GM18868 (cell line): ENCODE measurements around the gene SH3GL1.
A peak's percentile ranks its signal among the peaks of the same experiment; 100 is the strongest.
"Not testable (repeated sequence)": the region's sequence is repeated elsewhere in the genome, so short reads cannot be mapped to it uniquely, and the experiment has no call there.

Experiments used
- ATAC-seq: cut with Tn5 transposase; IDR thresholded peaks from one replicate; pipeline ENCODE4 v1.9.1; 2021; ENCODE audit warnings: mild to moderate bottlenecking, moderate library complexity; ENCODE audit not compliant: unreplicated experiment

Gene SH3GL1

GRCh38 chr19:4347521-4347920 is 52.8 kb downstream of the SH3GL1 start:
- ATAC-seq = no peak

- no peak for ATAC-seq
Measured at GRCh38 chr19:4346020-4346383, 54.3 kb downstream of the SH3GL1 start.

GRCh38 chr19:4345342-4346019 is 54.9 kb downstream of the SH3GL1 start:
- no peak for ATAC-seq

GRCh38 chr19:4343370-4344307 is 56.7 kb downstream of the SH3GL1 start, which contains the start of gene MPND:
MPND (plus strand) TSS chr19:4343562; CDS start chr19:4343594, 32 bp downstream.
- ATAC-seq = peak; percentile 57

DNA sequence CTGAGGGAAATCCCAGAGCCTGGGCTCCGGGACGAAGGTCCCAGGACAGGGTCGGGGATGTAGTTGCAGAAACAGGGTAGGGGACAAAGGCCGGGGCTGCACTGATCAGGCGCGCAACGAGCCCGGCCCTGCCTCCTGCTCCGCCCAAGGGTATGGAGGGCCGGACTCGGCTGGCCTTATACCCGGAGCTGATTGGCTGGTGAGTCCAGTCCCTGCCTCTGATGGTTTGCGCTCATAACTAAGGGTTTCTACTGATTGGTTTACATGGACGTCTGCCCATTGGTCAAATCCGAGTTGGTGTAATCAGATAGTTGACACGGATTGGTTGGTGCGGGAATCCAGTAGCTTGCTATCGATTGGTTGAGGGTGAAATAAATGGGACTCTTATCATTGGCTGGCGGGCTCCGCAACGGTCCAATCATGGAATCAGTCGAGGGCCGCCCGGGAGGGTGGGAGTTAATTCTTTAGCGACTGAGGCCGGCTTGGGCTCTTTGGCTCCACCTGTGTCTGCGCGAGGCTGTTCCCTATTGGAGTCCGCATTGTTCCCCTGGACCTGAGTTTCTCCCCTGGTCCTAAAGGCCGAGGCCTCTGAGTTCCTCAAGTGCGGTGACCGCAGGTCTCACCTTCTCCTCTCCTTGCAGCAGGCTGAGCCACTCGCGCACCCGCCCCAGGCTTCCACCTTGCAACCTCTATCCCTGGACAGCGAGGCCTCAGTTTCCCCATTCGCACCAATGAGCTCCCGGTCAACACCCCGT is 57.6 kb downstream of the SH3GL1 start:
- peak; percentile 85 for ATAC-seq

DNA sequence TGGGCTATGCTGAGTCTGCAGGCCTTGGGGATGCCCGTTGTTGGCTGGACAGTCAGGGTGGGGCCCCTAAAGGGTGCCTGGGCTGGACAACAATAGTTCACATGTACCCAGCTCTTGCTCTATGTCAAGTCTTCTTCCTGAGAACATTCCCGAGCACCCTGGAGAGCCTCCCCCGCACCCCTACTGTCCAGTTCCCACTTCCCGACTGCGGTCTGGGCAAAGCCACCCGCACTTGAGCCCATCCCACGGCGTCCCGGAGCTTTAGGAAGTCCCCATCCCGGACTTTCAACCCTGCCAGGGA is 58.1 kb downstream of the SH3GL1 start:
- no peak for ATAC-seq

- ATAC-seq = no peak
Measured at GRCh38 chr19:4338441-4339355, 61.6 kb downstream of the SH3GL1 start, which contains the start of gene STAP2. STAP2 (minus strand) TSS chr19:4338827; CDS start chr19:4338753, 74 bp downstream.

DNA sequence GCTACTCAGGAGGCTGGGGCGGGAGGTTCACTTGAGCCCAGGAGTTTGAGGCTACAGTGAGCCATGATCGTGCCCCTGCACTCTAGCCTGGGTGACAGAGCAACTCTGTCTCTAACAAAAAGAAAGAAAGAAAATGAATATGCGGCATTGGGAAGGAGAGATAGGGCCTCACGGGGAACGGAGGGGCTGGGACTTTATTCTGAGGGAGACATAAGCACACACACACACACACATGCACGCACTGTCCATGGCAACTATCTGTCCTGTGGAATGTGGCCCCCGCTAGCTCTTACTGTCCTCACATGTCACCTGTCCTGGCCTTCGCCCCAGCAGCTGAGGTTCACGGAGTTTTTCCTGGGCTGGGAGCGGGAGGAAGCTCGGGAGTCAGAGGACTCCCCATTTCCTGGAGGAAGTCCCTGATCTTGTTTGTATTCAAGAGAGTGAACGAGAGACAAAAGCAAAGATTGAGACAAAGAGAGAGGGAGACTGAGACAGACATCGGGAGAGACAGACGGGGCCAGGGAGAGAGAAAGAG is 62.4 kb downstream of the SH3GL1 start:
- ATAC-seq = no peak

DNA sequence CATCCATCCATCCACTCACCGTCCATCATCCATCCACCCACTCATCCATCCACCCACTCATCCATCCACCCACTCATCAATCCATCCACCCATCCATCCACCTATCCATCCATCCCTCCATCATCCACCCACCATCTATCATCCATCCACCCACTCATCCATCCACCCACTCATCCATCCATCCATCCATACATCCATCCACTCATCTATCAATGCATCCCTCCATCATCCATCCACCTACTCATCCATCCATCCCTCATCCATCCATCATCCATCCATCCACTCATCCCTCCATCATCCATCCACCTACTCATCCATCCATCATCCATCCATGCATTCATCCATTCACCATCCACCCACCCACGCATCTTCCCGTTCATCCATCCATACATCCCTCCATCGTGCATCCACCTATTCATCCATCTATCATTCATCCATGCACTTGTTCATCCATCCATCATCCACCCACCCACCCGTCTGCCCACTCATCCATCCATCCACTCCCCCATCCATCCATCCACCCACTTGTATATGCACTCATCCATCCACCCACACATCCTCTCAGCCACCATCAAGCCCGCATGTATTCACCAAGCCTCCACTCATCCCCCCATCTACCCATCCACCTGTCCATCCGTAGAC is 65.3 kb downstream of the SH3GL1 start:
- ATAC-seq = no peak

DNA sequence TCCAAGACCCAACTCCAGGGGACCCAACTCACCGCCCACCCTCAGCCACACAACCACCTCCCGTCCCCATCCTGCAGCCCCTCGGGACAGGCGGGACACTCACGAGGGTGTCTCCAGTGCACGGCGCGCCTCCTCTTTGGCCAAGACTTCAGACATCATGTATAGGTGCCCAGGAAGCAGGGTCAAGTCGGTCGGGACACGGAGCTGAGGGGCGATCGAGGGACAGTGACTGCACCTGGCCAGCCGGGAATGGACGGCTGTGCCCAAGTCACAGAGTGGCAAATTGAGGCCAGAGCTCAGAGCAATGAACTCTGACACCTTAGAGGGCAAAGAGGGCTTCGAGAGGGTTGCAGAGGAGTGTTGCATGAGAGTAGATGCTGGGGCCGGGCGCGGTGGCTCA is 70.5 kb downstream of the SH3GL1 start:
- ATAC-seq = no peak

DNA sequence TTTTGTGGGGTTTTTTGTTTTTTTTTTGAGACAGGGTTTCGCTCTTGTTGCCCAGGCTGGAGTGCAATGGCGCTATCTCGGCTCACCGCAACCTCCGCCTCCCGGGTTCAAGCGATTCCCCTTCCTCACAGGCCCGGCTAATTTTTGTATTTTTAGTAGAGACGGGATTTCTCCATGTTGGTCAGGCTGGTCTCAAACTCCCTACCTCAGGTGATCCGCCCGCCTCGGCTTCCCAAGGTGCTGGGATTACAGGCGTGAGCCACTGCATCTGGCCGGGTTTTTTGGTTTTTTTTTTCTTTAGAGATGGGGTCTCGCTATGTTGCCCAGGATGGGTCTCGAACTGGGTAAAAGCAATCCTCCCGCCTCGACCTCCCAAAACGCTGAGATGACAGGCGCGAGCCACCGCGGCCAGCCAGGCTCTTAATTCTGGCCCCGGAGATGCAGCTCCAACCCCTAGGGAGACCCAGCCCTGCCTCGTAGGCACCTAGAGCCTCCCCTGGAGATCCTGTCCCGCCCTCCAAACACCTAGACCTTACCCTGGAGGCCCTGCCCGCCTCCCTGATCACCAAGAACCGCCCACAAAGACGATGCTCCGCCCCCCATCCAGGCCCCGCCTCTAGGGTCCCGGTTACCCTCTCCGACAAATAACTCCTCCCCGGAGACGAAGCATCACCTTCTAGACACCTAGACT is 71.2 kb downstream of the SH3GL1 start:
- ATAC-seq = not testable (repeated sequence)

GRCh38 chr19:4328243-4328990 is 71.9 kb downstream of the SH3GL1 start:
- ATAC-seq = peak; percentile 88

GRCh38 chr19:4327877-4328242 is 72.5 kb downstream of the SH3GL1 start:
- ATAC-seq = no peak

- ATAC-seq = no peak
Measured at GRCh38 chr19:4327252-4327876, 73.0 kb downstream of the SH3GL1 start.

DNA sequence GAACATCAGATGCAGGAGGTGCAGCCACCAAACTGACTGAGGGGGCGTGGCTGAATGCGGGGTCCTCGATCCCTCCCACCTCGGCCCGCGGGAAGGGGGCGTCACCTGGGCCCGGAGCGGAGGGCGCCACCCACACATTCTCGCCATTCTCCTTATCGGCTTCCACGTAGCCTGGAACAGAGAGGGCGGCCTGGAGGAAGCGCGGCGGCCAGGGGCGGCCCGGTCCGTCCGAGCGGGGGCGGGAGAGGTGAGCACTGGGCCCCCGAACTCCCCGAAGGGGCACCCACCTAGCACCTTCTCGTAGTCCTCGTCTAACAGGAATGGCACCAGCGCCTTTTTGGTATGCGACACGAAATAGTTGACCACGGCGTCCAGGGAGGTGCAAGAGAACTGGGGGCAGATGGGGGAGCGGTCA is 73.5 kb downstream of the SH3GL1 start:
- no peak for ATAC-seq

GRCh38 chr19:4326215-4326836 is 74.0 kb downstream of the SH3GL1 start:
- no peak for ATAC-seq

GRCh38 chr19:4324228-4324627 is 76.1 kb downstream of the SH3GL1 start:
- ATAC-seq = no peak
